H1 (cell line): Measurements from ENCODE around the gene GRAMD2A.

Source experiments
- CEBPB ChIP-seq: IDR thresholded peaks from 2 replicates; pipeline ENCODE4 v1.6.1; 2012; ENCODE audit warnings: low read depth, low read length
- EP300 ChIP-seq, 2 experiments: IDR thresholded peaks; 1 replicate in 1 of 2; 2 replicates in 1 of 2; pipeline ENCODE4 v1.6.1; 2011 to 2012; ENCODE audit warnings: low read depth in 2 of 2, low read length in 2 of 2, mild to moderate bottlenecking in 2 of 2, borderline replicate concordance in 1 of 2, inconsistent platforms in 1 of 2, moderate library complexity in 1 of 2
- GTF2F1 ChIP-seq: IDR thresholded peaks from 2 replicates; pipeline ENCODE4 v1.6.1; 2012; ENCODE audit warnings: low read depth, low read length, improper control_type of control experiment, borderline replicate concordance
- MAX ChIP-seq: IDR thresholded peaks from 2 replicates; pipeline ENCODE4 v1.6.1; 2012; ENCODE audit warnings: inconsistent platforms
- PHF8 ChIP-seq: fragments of 200-600 bp; sonication (generic); conservative IDR thresholded peaks from 2 replicates; pipeline ENCODE4 v1.7.1; 2012; ENCODE audit warnings: low read depth, mild to moderate bottlenecking, inconsistent platforms, low read length, moderate library complexity
- POLR2A ChIP-seq, 2 experiments: IDR thresholded peaks; 1 replicate in 1 of 2; 2 replicates in 1 of 2; pipeline ENCODE4 v1.6.1; 2011; ENCODE audit warnings: low read depth in 2 of 2, low read length in 2 of 2, mild to moderate bottlenecking in 2 of 2; ENCODE audit errors: control extremely low read depth in 1 of 2
- POLR2AphosphoS5 ChIP-seq: IDR thresholded peaks from 2 replicates; pipeline ENCODE4 v1.6.1; 2011; ENCODE audit warnings: low read depth, low read length
- RXRA ChIP-seq: IDR thresholded peaks from 2 replicates; pipeline ENCODE4 v1.6.1; 2011; ENCODE audit warnings: low read depth, mild to moderate bottlenecking, low read length, moderate library complexity; ENCODE audit not compliant: insufficient read depth
- SIN3A ChIP-seq, 2 experiments: IDR thresholded peaks in 1 of 2; conservative IDR thresholded peaks in 1 of 2; 2 replicates each; pipeline ENCODE4 v1.6.1; 2011 to 2012; ENCODE audit warnings: low read length in 2 of 2, improper control_type of control experiment in 1 of 2, low read depth in 1 of 2, mild to moderate bottlenecking in 1 of 2
- SUZ12 ChIP-seq: fragments of 200-600 bp; sonication (generic); IDR thresholded peaks from 2 replicates; pipeline ENCODE4 v1.6.1; 2012; ENCODE audit warnings: mild to moderate bottlenecking, inconsistent platforms, low read length, moderate library complexity, mixed read lengths
- TAF7 ChIP-seq: optimal IDR thresholded peaks from 2 replicates; pipeline ENCODE3; 2011; ENCODE audit warnings: low read depth, mild to moderate bottlenecking, inconsistent platforms, low read length, moderate library complexity, borderline replicate concordance
- TF ChIP-seq, protein P1 (sequence below), 3 experiments: IDR thresholded peaks; 1 replicate in 2 of 3; 2 replicates in 1 of 3; pipeline versions ENCODE4 v1.5.1 to v1.6.1; 2011; ENCODE audit warnings: low read length in 3 of 3, mild to moderate bottlenecking in 3 of 3, inconsistent platforms in 2 of 3, low read depth in 1 of 3, moderate library complexity in 1 of 3; ENCODE audit not compliant: insufficient read depth in 1 of 3; ENCODE audit errors: control extremely low read depth in 1 of 3
- TF ChIP-seq, protein P2 (sequence below): IDR thresholded peaks from 2 replicates; pipeline ENCODE4 v1.6.1; 2011; ENCODE audit warnings: low read length, improper control_type of control experiment

DNA sequence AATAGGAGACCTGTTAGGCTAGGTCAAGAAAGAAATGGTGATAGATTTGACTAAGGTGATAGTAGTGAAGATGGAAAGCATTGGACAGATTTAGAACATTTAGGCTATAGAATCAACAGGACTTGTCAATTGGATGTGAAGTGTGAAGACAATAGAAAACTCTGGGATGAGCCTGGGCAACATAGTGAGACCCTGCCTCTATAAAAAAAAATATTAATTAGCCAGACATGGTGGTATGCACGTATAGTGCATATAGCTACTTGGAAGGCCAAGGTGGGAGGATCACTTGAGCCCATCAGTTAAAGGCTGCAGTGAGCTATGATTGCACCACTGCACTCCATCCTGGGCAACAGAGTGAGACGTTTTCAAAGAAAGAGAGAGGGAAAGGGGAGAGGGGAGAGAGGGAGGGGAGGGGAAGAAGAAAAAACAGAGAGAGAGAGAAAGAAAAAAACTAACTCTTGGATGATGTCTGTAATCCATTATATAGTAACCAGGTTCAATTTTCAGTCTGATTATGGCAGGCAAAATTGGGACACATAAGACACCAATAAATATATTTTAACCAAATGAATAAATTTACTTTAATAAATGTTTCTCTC lies 69.8 kb downstream of the GRAMD2A start:
- TF ChIP-seq CEBPB (no peak), EP300 (IDR thresholded peaks at IDR 0.05; ENCODE audit: borderline replicate concordance in 1 of 2, low read depth in 2 of 2, low read length in 2 of 2) (no peak), SUZ12 (no peak), PHF8 (no peak), SIN3A (conservative IDR thresholded peaks at IDR 0.05 in 1 of 2, IDR thresholded peaks at IDR 0.05 in 1 of 2; ENCODE audit: low read depth in 1 of 2, low read length in 2 of 2) (no peak), TAF7 (no peak), POLR2AphosphoS5 (no peak), RXRA (no peak), MAX (no peak), POLR2A (IDR thresholded peaks at IDR 0.05; ENCODE audit: control extremely low read depth in 1 of 2, low read depth in 2 of 2, low read length in 2 of 2) (no peak), GTF2F1 (no peak)
- TF ChIP-seq, protein P1, sequence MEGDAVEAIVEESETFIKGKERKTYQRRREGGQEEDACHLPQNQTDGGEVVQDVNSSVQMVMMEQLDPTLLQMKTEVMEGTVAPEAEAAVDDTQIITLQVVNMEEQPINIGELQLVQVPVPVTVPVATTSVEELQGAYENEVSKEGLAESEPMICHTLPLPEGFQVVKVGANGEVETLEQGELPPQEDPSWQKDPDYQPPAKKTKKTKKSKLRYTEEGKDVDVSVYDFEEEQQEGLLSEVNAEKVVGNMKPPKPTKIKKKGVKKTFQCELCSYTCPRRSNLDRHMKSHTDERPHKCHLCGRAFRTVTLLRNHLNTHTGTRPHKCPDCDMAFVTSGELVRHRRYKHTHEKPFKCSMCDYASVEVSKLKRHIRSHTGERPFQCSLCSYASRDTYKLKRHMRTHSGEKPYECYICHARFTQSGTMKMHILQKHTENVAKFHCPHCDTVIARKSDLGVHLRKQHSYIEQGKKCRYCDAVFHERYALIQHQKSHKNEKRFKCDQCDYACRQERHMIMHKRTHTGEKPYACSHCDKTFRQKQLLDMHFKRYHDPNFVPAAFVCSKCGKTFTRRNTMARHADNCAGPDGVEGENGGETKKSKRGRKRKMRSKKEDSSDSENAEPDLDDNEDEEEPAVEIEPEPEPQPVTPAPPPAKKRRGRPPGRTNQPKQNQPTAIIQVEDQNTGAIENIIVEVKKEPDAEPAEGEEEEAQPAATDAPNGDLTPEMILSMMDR (IDR thresholded peaks at IDR 0.05; ENCODE audit: control extremely low read depth in 1 of 3, insufficient read depth in 1 of 3, low read depth in 1 of 3, low read length in 3 of 3), result no peak
- TF ChIP-seq, protein P2, sequence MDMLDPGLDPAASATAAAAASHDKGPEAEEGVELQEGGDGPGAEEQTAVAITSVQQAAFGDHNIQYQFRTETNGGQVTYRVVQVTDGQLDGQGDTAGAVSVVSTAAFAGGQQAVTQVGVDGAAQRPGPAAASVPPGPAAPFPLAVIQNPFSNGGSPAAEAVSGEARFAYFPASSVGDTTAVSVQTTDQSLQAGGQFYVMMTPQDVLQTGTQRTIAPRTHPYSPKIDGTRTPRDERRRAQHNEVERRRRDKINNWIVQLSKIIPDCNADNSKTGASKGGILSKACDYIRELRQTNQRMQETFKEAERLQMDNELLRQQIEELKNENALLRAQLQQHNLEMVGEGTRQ, result no peak
